HG03457 (cell line): Measurements from ENCODE around the gene SLC23A2.
"Not testable (repeated sequence)": the region's sequence is repeated elsewhere in the genome, so short reads cannot be mapped to it uniquely, and the experiment has no call there.

Source experiments
- ATAC-seq: cut with Tn5 transposase; IDR thresholded peaks from one replicate; pipeline ENCODE4 v1.9.1; 2021; ENCODE audit warnings: moderate number of reproducible peaks; ENCODE audit not compliant: unreplicated experiment

Gene SLC23A2

GRCh38 chr20:5001174-5002076 is at the start of gene SLC23A2:
Gene SLC23A2 (minus strand): TSS chr20:5001510. CDS start chr20:4932562, 68,948 bp downstream.
- ATAC-seq: no peak

- no peak for ATAC-seq
Observed at GRCh38 chr20:5046656-5047339, 45.5 kb upstream of the SLC23A2 start.

- ATAC-seq: no peak
Observed at GRCh38 chr20:5045906-5046305, 44.6 kb upstream of the SLC23A2 start.

DNA sequence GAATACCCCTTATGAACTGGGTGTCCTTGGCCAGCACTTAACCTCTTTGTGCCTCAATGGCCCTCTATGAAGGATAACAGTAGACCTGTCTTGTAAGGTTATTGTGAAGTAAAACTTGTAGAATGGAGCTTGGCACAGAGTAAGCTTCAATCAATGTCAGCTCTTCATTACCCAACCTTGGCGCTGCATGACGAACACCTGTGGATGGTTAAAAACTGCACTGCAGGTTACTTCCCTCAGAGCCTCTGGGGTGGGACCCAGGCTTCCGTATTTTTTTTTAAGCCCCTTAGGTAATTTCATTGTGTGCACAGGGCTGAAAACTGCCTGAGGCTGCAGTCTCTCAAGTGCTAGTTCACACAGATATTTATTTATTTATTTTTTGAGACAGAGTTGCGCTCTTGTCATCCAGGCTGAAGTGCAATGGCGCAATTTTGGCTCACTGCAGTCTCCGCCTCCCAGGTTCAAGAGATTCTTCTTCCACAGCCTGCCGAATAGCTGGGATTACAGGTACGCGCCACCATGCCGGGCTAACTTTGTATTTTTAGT is 42.8 kb upstream of the SLC23A2 start:
- no peak for ATAC-seq

- ATAC-seq: no peak
Observed at GRCh38 chr20:5041433-5041832, 40.1 kb upstream of the SLC23A2 start.

DNA sequence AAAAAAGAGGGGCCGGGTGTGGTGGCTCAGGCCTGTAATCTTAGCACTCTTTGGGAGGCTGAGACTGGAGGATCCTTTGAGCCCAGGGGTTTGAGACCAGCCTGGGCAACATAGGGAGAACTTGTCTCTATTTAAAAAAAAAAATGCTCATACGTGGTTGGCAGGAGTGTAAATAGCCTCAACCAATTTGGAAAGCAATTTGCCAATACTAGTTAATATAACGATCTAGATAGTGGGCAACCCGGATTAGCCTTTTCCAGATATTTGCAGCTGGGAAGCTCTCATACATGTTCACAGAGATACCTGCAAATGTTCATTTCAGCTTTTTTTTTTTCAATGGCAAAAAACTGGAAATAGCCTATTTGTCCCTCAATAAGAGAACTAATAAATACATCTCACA is 39.0 kb upstream of the SLC23A2 start:
- ATAC-seq: no peak

DNA sequence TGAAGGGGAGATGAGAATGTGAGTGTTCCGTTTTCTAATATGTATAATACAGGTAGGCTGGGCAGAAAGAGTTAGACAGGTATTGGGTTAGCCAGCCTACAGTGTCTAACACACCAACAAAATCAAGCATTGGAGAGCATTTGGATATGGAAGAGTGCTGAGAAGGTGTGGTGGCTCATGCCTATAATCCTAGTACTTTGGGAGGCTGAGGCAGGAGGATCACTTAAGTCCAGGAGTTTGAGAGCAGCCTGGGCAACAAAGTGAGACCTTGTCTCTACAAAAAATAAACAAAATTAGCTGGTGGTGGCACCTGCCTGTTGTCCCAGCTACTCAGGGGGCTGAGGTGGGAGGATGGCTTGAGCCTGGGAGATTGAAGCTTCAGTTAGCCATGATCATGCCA is 38.6 kb upstream of the SLC23A2 start:
- no peak for ATAC-seq

DNA sequence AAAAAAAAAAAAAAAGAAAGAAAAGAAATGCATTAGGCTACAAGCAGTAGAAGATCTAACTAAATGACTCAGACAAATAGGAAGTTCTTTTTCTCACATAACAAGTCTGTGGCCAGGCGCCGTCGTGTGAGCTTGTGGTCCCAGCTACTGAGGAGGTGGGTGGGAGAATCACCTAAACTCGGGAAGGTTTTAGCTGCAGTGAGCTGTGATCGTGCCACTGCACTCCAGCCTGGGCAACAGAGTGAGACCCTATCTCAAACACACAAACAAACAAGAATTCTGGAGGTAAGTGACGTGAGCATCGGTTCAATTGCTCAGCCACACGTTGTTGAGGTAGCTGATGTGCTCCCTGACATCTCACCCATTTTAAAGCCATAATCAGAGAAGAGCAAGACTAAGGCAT is 37.9 kb upstream of the SLC23A2 start:
- ATAC-seq: no peak

GRCh38 chr20:5036828-5037227 is 35.5 kb upstream of the SLC23A2 start:
- ATAC-seq: no peak

DNA sequence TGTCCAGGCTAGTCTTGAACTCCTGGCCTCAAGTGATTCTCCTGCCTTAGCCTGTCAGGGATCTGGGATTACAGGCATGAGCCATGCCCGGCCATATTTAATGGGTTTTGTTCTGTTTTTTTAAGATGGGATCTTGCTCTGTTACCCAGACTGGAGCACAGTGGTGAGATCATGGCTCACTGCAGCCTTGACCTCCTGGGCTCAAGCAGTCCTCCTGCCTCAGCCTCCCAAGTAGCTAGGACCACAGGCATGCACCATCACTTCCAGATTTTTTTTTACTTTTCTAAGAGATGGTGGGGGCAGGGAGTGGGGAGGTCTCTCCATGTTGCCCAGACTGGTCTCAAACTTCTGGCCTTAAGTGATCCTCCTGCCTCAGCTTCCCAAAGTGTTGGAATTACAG is 34.2 kb upstream of the SLC23A2 start:
- ATAC-seq: not testable (repeated sequence)

DNA sequence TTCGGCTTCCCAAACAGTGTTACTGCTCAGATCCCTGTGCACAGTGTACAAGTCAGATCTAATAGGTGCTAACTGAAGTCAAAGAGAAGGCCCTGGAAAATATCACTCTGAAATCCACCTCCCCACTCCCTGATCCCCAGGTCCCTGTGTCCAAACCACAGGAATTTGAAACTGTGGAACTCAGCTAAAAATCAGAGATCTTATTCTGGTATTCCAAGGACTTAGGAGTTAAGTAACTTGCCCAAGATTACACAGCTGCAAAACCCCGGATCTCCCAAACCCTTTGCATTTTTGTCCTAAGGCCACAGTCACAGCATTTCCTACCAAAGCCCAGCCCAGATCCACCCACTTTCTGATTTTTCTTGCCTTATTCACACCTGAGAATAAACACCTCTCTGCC is 32.3 kb upstream of the SLC23A2 start:
- no peak for ATAC-seq

DNA sequence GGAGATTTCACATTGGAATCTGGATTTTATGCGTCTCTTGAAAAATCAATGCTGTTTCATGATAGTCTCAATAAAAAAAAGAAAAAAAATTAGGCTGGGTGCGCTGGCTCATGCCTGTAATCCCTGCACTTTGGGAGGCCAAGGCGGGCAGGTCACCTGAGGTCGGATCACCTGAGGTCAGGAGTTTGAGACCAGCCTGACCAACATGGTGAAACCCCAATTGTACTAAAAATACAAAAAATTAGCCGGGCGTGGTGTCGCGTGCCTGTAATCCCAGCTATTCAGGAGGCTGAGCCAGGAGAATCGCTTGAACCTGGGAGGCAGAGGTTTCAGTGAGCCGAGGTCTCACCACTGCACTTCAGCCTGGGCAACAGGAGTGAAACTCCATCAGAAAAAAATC is 30.4 kb upstream of the SLC23A2 start:
- ATAC-seq: not testable (repeated sequence)

GRCh38 chr20:5031206-5031557 is 29.9 kb upstream of the SLC23A2 start:
- ATAC-seq: no peak

DNA sequence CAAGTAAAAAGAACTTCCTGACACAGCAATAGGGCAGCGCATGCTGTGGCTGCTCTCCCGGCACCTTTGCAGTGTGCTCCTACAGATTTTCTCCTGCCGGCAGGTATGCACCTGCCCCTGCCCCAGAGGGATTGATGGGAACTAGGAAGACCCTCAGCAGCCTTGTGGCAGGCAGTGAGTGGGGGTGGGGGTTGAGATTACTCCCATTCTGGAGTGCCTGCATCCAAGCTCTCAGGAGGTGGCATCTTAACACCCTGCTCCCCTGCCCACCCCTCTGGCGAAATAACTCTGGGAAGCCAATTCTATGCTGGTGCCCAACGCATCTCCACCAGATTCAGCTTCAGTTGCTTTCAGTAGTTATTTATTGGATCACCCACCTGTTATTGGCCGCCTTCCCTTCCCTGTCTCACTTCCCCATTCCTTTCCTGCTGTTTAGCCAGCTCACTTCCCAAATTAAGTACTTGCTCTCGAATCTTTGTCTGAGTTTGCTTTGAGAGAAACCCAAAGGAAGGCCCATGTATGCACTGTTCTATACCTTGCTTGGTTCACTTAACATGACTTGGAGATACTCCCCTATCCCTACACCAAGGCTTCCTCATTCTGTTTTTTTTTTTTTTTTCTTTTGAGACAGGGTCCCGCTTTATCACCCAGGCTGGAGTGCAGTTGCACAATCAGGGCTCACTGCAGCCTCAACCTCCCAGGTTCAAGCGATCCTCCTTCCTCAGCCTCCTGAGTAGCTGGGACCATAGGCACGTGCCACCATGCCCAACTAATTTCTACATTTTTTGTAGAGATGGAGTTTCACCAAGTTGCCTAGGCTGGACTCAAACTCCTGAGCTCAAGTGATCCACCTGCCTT is 29.3 kb upstream of the SLC23A2 start:
- ATAC-seq: no peak

DNA sequence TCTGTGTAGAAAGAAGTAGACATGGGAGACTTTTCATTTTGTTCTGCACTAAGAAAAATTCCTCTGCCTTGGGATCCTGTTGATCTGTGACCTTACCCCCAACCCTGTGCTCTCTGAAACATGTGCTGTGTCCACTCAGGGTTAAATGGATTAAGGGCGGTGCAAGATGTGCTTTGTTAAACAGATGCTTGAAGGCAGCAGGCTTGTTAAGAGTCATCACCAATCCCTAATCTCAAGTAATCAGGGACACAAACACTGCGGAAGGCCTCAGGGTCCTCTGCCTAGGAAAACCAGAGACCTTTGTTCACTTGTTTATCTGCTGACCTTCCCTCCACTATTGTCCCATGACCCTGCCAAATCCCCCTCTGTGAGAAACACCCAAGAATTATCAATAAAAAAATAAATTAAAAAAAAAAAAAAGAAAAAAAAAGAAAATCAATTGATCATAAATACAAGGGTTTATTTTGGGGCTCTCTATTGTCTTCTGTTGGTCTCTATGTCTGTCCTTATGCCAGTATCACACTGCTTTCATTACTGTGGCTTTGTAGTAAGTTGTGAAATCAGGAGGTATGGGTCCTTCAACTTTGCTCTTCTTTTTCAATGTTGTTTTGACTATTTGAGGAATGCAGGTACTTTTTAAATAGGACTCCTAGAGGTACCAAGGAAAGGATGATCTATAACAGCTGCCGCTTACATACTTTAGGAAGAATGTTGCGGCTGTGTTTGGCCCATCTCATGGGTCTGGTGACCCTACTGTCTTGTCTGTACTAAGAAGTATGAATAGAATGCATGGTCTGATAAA is 27.1 kb upstream of the SLC23A2 start:
- not testable (repeated sequence) for ATAC-seq

DNA sequence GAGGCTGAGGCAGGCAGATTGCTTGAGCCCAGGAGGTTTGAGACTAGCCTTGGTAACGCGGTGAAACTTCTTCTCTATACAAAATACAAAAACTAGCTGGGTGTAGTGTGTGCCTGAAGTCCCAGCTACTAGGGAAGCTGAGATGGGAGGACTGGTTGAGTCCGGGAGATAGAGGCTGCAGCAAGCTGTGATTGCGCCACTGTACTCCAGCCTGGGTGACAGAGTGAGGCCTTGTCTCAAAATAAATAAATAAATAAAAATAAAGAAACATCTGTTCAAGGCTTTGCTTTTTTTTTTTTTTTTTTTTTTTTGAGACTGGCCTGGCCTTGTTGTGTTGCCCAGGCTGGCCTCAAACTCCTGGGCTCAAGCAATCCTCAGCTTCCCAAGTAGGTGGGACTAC is 23.7 kb upstream of the SLC23A2 start:
- no peak for ATAC-seq

DNA sequence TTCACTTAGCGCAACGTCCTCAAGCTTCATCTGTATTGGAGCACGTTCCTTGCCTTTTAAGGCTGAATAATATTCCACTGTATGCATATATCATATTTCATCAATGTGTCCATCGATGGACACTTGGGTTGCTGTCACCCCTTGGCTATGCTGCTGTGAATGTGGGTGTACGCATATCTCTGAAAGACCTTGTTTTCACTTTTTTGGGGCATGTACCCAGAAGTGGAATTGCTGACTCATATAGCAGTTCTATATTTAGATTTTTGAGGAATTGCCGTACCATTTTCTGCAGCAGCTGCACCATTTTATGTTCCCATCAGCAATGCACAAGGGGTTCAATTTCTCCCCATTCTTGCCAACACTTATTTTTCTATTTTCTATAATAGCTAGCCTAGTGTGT is 22.8 kb upstream of the SLC23A2 start:
- no peak for ATAC-seq

- ATAC-seq: not testable (repeated sequence)
Observed at GRCh38 chr20:5023171-5023570, 21.9 kb upstream of the SLC23A2 start.

GRCh38 chr20:5020760-5021159 is 19.4 kb upstream of the SLC23A2 start:
- ATAC-seq: no peak
